Measurements from ENCODE around the gene FEN1. TPM values are rescaled to one million over a fixed set of nuclear protein-coding genes. Genes with fewer than 3 reads are reported as not detected.
A peak's percentile ranks its signal among the peaks of the same experiment; 100 is the strongest.

Gene FEN1, protein sequence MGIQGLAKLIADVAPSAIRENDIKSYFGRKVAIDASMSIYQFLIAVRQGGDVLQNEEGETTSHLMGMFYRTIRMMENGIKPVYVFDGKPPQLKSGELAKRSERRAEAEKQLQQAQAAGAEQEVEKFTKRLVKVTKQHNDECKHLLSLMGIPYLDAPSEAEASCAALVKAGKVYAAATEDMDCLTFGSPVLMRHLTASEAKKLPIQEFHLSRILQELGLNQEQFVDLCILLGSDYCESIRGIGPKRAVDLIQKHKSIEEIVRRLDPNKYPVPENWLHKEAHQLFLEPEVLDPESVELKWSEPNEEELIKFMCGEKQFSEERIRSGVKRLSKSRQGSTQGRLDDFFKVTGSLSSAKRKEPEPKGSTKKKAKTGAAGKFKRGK
- total RNA-seq (2014; rRNA removed; shearing (Covaris generic)): 75.8 and 97.4 TPM in 2 replicates

DNA sequence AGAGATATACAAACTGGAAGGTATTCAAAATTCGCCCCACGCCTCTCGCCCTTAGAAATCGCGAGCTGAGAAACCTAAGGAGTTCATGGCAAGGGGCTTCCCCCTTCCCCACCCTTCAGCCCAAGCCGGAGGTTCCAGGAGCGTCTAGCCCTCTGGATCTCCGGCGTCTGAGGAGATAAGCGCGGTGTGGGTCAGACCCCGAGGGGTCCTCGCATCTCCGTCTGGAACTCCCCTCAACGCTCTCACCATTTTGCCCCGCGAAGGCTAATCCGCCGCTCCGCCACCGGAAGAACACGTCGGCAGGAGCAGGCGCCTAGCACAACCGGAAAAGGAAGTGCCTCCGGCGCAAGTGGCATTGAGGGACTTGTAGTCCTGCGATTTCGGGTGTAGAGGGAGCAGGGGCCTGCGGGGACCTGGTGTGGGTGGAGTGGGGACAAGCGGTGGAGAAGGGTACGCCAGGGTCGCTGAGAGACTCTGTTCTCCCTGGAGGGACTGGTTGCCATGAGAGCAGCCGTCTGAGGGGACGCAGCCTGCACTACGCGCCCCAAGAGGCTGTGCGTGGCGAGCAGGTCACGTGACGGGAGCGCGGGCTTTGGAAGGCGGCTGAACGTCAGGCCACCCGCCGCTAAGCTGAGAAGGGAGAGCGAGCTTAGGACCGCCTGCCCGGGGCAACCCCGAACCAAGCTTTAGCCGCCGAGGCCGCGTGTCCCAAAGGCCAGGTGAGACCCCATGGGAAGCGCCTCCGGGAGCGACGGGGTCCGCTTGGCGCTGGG is at the start of gene FEN1, which contains the start of gene TMEM258:
TSS of gene FEN1 (plus strand) at position 602 of the 773 bp plus-strand sequence. CDS start 2,451 bp downstream, outside the sequence.
TSS of gene TMEM258 (minus strand) at position 290 of the 773 bp plus-strand sequence. CDS start at position 249, 41 bp downstream.
- DNase-seq (ENCODE audit: low read depth): peak; percentile 93

DNA sequence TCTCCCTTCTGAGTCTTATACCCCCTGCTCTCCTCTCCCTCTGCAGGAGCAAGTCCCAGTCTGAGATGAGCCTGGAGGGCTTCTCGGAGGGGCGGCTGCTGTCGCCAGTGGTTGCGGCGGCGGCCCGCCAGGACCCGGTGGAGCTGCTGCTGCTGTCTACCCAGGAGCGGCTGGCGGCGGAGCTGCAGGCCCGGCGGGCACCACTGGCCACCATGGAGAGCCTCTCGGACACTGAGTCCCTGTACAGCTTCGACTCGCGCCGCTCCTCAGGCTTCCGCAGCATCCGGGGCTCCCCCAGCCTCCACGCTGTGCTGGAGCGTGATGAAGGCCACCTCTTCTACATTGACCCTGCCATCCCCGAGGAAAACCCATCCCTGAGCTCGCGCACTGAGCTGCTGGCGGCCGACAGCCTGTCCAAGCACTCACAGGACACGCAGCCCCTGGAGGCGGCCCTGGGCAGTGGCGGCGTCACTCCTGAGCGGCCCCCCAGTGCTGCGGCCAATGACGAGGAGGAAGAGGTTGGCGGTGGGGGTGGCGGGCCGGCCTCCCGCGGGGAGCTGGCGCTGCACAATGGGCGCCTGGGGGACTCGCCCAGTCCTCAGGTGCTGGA is 49.1 kb upstream of the FEN1 start:
- DNase-seq (ENCODE audit: low read depth): no peak

DNA sequence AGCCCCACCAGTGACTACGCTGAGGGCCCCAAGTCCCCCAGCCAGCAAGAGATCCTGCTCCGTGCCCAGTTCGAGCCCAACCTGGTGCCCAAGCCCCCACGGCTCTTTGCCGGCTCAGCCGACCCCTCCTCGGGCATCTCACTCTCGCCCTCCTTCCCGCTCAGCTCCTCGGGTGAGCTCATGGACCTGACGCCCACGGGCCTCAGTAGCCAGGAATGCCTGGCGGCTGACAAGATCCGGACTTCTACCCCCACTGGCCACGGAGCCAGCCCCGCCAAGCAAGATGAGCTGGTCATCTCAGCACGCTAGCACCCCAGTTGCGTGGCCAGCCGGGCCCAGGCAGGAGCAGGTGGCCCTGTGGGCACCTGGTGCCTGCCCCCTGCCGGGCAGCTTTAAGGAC is 48.5 kb upstream of the FEN1 start:
- DNase-seq (ENCODE audit: low read depth): no peak

DNA sequence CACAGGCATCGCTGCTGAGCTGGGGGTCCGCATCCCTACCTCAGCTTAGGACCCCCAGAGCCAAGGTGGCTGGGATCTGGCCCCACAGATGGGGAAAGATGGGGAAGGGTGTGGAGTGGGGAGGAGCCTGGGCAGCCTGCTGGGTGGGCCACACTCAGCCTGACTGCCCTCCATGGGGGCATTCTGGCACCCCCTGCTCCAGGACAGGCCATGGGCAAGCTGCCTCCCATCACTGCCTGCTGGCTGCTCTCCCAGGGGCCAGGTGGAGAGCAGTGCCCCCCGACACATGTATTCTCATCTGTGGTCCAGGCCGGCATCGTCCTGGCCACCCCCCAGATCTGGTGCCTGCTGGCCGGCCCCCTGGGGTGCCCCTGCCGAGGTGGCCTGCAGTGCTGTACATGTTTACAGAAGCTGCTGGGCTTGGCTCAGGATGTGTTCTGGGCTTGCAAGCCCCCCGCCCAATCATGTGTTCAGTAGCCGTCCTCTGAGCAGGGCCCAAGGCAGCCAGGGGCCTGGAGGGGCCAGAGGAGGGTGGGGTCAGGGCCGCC is 48.0 kb upstream of the FEN1 start:
- DNase-seq (ENCODE audit: low read depth): no peak

DNA sequence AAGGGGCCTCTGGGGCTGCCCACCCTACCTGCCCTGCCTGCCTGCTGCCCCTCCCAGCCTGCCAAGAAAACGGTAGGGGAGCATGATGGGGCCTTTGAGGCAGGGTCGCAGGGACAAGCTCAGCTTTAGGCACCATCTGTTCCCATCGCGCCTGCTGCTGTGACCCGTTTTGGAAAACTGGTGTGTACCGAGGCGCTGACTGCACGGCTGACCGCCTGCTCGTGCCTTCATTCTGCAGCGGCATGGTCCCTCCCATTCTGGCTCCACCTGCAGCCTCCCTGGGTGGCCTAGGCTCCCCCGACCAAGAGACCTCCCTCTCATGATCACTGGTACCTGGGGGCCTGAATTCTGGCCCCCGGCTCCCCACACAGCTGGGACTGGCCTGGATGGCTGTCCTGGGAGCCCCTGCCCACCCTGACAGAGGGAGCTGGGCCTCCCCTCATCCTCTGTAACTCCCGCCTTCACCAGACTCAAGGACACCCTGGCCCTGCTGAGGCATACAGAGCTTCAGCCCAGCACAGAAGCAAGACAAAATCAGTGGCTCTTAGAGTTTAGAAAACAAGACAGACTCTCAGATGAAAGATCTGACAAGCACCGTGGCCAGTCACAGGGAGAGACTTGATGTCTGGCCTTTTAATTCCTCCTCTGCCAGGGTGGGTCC is 46.8 kb upstream of the FEN1 start:
- DNase-seq (ENCODE audit: low read depth): no peak

DNA sequence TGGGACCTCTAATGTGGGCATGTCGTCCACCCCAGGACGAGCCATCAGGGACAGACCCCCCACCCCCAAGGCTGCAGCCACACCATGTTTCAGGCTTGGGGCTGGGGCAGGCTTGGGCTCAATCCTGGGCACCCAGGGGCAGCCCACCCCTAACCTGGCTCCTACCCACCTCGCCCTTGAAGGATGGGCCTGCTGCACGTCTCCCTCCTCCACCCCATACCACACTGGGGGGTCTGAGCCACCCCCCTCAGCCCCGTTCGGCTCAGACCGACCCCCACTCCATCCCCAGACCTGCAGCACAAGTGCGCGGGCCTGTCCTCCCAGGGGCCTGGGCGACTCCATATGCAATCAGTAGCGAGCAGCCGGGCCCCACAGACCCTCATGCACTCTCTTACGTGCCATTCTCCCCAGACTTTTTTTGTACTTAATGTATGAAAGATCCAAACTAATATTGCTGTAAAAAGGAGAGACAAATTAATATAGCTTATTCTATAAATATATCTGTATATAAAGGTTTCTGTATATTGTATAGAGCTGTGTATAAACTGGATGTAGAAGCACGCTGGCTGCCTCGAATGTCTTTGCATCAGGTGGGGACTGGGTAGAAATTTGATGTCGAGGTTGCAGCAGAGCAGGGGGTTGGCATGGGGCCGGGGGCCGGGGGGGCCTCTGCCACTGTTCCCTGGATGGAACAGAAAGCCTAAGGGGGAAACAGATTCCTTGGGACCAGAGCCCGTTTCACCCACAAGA is 46.1 kb upstream of the FEN1 start:
- no peak for DNase-seq (ENCODE audit: low read depth)

DNA sequence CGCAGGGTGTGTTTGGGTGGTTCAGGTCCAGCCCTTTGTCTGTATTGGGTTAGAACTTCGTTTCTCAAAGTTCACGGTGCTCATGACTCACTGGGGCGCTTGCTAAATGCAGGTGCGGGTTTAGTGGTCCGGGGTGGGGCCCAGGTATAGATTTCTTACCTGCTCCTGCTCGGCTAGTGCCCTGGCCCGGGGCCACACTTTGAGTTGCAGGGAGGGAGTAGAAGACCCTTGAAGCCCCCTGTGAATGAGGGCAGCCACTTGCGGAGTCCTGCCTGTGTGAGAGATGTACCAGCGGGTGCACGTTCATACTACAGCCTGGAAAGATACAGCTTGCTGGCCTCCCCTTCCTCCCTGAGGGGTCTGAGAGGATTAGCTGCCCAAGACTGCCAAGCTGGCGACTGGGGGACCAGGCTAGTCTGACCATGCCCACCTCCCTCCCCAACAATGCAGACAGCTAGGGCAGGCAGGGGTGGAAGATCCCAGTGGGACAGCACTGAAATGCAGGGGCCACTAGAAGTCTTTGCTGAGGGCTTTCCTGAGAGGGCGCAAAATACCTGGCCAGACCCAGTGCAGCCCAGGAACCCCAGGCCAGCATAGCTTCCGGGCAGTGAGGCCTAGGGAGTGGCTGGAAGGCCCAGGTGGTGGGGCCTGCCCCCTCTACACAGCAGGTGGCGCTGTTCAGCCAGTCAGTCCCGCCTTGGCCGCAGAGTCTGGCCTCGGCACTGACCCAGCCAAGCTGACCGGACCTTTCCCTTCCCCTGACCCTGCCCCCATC is 45.3 kb upstream of the FEN1 start:
- peak; percentile 51 for DNase-seq (ENCODE audit: low read depth)

DNA sequence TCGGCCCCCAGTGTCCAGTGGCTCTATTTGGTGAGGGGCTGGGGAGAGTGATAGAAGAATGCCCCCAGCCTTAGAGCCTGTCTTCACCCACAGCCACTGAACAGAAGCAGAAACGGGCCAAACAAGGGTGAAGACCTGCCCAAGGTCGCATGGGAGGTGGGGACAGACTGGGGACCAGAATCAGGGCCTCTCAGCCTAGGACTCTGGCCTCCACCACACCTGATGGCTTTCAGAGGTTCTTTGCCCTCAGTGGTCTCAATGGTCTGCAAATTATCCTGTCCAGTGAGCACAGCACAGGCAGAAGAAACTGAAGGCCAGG is 44.8 kb upstream of the FEN1 start:
- no peak for DNase-seq (ENCODE audit: low read depth)

DNA sequence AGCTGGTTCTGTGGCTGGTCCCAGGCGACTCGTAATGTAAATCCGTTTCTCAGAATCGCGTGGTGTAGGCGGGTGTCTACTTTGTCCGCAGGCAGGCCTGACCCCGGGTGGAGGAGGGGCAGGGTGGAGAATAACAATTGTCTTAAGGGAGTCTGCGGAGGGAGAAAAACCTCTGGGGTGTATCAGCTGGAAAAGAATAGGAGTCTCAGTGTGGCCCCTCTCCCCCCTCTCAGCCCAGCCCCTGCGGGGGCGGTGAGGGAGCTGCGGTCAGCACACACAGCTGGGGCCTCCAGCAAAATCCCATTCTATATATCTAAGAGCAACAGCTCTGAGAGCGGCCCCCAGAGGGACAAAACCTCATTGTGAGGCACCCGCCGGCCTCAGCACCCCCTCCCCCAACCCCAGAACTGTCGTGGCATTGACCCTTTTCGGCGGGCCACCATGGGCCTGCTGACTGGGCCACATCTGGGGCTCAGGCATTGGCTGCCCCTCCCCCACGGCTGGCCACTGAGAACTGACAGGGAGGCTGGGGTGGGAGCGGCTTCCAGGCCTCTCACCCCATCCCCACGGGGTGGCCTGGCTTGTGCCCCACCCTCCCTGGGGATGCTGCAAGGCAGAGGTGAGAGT is 43.0 kb upstream of the FEN1 start:
- peak; percentile 20 for DNase-seq (ENCODE audit: low read depth)

DNA sequence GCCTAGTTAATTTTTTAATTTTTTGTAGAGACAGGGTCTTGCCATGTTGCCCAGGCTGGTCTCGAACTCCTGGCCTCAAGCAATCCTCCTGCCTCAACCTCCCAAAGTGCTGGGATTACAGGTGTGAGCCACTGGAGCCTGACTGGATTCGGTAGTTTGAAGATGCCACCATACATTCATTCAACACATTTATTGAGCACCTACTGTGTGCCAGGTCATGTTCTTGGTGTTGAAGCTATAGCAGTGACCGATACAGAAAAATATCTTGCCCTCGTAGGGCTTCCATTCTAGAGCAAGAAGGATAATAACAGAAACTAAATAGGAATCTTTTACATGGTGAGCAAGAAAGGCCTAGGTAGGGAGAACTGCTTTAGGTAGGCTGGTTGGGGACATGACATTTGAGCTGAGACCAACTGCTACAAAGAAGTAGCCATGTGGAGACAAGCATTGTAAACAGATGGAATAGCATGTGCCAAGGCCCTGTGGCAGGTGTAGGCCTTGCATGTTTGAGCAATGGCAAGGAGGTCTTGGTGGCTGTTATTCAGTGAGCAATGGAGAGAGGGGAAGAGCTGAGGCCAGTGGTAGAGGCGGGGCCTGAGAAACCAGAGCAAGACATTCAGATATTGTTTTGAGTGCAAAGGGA is 42.0 kb upstream of the FEN1 start:
- DNase-seq (ENCODE audit: low read depth): no peak

DNA sequence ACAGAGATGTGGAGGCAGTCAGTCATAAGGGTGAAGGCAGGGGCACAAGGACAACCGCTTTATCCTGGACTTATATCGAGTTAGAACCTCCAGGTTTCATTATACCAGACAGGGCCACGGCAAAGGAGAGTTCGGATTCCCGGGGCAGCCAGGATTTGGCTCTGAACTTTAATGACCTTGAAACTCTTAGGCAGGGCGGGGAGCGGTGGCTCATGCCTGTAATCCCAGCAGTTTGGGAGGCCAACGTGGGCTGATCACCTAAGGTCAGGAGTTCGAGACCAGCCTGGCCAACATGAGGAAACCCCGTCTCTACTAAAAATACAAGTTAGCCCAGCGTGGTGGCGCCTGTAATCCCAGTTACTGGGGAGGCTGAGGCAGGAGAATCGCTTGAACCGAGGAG is 41.3 kb upstream of the FEN1 start:
- DNase-seq (ENCODE audit: low read depth): no peak

DNA sequence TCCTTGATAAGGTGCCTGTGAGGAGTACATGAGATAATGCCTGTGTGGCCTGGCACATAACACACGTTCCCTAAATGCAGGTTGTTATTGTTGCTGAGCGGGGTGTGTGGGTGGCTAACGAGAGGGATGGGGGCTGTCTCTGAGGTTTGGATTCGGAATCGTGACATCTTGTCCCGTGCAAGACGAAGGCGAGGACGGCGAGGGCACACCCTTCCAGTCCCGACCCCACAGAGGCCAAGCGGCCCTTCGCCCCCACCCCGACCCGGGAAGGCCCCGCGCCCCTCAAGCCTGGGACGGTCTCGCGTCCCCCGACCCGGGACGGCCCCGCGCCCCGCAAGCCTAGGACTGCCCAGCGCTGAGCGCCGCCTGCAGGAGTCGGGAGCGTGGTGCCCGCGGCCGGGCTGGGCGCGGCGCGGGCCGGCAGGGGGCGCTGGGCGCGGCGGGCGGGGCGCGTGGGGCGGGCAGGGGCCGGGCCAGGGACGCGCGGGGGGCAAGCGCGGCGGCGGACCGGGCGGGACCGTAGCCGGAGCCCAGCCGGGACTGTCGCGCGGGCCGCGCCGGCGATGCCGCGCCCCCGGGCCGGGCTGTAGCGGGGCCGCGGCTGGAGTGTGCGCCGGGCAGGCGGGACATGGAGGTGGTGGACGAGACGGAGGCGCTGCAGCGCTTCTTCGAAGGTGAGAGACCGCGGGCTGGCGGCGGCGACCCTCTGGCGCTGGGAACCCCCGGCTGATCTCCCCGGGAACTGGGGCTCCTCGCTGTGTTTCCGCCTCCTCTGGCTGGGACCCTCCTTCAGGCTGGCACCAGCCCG is 40.4 kb upstream of the FEN1 start, which contains the start of gene MYRF:
TSS of gene MYRF (plus strand) at position 520 of the 808 bp plus-strand sequence. CDS start at position 629, 109 bp downstream.
- DNase-seq (ENCODE audit: low read depth): peak; percentile 10

DNA sequence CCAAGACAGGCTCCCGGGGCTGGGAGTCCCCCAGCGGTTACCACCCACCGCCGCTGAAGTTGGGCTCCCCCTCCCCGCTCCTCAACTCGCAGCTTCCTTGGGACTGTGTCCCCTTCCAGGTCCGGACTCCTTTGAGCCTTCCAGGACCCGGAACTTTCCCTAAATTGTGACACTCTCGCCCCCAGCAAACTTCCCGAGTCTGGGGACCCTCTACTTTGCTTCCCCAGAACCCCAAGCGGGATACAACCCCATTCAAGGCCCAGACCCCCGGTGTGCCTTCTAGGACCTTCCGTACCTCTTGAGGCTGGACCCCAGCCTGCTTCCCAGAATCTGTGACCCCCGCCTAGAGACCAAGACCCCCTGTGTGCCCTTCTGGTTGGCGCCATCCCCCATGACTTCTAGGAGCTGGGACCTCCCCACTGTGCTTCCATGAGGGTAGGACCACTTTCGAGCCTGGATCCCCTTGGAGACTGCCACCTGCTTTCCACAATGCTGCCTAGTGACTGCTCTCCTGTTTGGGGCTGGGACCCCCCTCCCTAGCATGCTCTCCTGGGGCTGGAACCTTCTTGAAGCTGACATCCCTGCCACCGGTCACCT is 39.7 kb upstream of the FEN1 start:
- no peak for DNase-seq (ENCODE audit: low read depth)

DNA sequence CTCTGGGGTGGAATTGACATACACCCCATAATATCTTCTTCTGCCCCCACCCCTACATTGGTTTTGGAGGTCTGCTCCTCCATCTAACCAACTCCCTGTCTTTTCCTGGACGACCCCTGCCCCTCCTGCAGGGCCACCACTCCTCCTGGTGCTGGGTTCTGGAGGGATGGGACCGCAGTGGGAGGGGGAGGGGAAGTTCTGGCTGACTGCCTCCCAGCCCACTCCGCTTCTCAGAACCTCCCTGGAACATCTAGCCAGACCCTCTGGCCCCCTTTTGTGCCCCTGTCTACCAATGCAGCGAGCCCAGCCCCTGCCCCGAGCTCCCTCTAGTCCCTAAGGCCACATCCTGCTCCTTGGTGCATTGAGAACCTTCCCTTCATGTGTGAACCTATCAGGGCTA is 39.0 kb upstream of the FEN1 start:
- DNase-seq (ENCODE audit: low read depth): no peak

DNA sequence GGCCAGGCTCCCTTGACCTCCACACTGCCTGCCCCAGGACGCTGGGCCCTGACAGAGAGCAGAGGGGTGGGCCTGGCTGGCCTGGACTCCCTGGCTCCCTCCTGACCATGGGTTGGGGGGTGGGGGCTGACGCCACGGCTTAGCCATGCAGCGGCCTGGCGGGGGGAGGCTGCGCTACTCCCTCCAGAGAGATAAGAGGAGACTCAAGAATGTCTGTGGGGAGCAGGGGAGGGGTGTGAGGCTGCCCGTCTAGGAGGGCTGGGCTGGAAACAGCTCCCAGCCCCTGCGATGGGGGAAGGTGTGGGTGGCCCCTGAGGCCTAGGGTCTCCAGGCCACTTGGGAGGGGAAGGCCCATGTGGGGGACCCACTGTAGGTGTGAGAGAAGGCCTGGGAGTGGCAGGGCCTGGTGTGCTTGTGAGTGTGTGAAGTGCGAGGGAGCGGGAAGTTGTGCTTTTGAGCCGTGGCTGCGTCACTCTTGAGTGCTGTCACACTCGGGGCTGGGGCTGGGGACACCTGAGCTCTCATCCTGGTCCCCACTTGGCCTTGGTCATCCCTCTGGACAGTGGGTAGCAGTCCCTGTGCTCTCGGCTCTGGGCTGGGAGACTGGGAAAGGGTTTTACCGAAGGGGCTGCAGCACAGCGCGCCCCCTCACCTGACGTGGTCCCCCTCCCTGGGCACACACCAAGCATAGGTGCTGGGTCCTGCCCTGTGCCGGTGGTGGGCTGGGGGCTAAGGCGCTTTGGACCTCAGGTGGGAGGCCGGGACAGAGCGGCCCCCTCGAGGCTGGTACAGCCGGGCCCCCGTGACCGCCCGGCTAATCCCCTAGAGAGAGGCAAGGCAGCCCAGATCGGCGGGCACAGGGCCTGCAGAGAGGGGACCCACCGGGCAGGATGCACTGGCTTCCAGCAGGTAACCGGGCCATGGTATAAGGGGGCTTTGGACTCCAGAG is 37.9 kb upstream of the FEN1 start:
- DNase-seq (ENCODE audit: low read depth): no peak

DNA sequence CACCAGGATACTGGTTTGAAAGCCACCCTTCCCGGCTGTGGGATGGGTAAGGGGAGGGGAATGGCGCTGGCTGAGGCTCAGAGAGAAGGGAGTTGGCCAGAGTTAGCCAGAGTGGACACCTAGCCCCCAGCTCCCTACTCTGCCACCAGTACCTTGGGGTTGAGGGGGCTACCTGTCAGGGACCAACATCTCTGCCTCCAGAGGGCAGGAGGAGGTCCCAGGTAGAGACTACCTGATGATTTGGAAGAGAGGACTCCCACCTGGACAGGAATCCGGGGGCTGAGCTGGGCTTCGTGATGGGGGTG is 36.6 kb upstream of the FEN1 start:
- no peak for DNase-seq (ENCODE audit: low read depth)

Data from RPMI7951 (cell line).